ENCODE measurements around the gene LINS1.

DNA sequence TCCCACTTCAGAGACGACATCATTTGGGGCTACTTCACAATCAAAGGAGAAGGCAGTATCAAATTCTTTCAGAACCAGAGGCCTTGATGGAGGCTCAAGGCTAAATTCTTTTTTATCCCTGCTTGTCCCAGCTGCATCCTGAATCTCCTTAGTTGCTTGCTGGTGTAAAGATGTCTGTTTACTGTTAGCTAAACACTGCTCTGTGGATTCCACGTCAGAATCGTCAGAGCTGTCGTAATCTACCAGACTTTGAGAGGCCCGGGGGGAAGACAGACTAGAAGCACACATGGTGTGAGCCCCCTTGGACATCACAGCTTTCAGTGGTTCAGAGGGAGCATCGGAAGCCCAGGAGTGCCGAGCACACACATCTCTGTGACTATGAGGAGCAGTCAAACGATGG lies 32.6 kb downstream of the LINS1 start:
- TF ChIP-seq CTCF (IDR thresholded peaks at IDR 0.05) (no peak), POLR2A (IDR thresholded peaks at IDR 0.05) (no peak)
